Endodermal cell (in vitro differentiated cells): Measurements from ENCODE around the gene PNMA1. TPM values are rescaled to one million over a fixed set of nuclear protein-coding genes. Genes with fewer than 3 reads are reported as not detected.

Source experiments
- DNase-seq: peaks from one replicate; pipeline ENCODE4 v3.0.0-alpha.2; 2017
- H3K27ac ChIP-seq: 2 replicates; pipeline ENCODE4 v1.5.1; 2013; ENCODE audit warnings: mild to moderate bottlenecking, low read depth, low read length, moderate library complexity
- H3K27me3 ChIP-seq: 2 replicates; pipeline ENCODE4 v1.6.1; 2013; ENCODE audit warnings: mild to moderate bottlenecking, low read length, moderate library complexity; ENCODE audit not compliant: insufficient read depth, control insufficient read depth, poor library complexity, severe bottlenecking
- H3K36me3 ChIP-seq: 2 replicates; pipeline ENCODE4 v1.7.0; 2013; ENCODE audit warnings: mild to moderate bottlenecking, low read length, moderate library complexity; ENCODE audit not compliant: control insufficient read depth, insufficient read depth
- H3K4me1 ChIP-seq: one replicate; pipeline ENCODE4 v1.7.0; 2013; ENCODE audit warnings: low read length; ENCODE audit not compliant: control insufficient read depth, insufficient read depth
- H3K4me3 ChIP-seq: 2 replicates; pipeline ENCODE4 v1.5.1; 2013; ENCODE audit warnings: mild to moderate bottlenecking, low read length, moderate library complexity
- H3K9ac ChIP-seq: 2 replicates; pipeline ENCODE4 v1.6.1; 2013; ENCODE audit warnings: mild to moderate bottlenecking, low read length, moderate library complexity; ENCODE audit not compliant: poor library complexity, severe bottlenecking; ENCODE audit errors: extremely low read depth
- H3K9me3 ChIP-seq: 2 replicates; pipeline ENCODE4 v1.6.1; 2013; ENCODE audit warnings: mild to moderate bottlenecking, low read length, moderate library complexity; ENCODE audit not compliant: control insufficient read depth
- H3K27ac Mint-ChIP-seq: 2 replicates; pipeline ENCODE4 v1.8.0; 2020; ENCODE audit warnings: mixed read lengths
- H3K27me3 Mint-ChIP-seq: 2 replicates; pipeline ENCODE4 v1.8.0; 2021; ENCODE audit warnings: mild to moderate bottlenecking, mixed read lengths; ENCODE audit not compliant: insufficient read depth
- H3K36me3 Mint-ChIP-seq: 2 replicates; pipeline ENCODE4 v1.8.0; 2020; ENCODE audit warnings: low read depth, mixed read lengths
- H3K4me1 Mint-ChIP-seq: 2 replicates; pipeline ENCODE4 v1.8.0; 2020; ENCODE audit warnings: mixed read lengths
- H3K4me3 Mint-ChIP-seq: 2 replicates; pipeline ENCODE4 v1.8.0; 2020; ENCODE audit warnings: mild to moderate bottlenecking, moderate library complexity, mixed read lengths
- H3K9me3 Mint-ChIP-seq: 2 replicates; pipeline ENCODE4 v1.8.0; 2020; ENCODE audit warnings: mild to moderate bottlenecking, mixed read lengths
- CTCF ChIP-seq: fragments of 200-600 bp; sonication (generic); conservative IDR thresholded peaks from 2 replicates; pipeline ENCODE4 v1.5.0; 2021; ENCODE audit warnings: antibody characterized with exemption, mild to moderate bottlenecking
- WGBS, 2 experiments: methylation state at CpG; one replicate each; pipeline versions ENCODE4 v1.1.5 to v1.1.7; 2013; ENCODE audit warnings: missing lambda C conversion rate in 2 of 2, mixed read lengths in 1 of 2; ENCODE audit not compliant: insufficient coverage in 1 of 2, insufficient read length in 1 of 2; 5-methylcytosine and 5-hydroxymethylcytosine counted together
- total RNA-seq, 2 donors: library from RNA; stranded (reverse); fragmentation: NEBNext Ultra II Directional in 1 of 2; extraction: Animal tissue kit (Norgen Biotek cat#: 25700) in 1 of 2; gene quantifications; 2 replicates in 1 of 2; 3 replicates in 1 of 2; pipeline ENCODE4 v1.2.1, GENCODE V29; 2021

Gene PNMA1
- total RNA-seq, 2 donors from 2014 or later, result 66.9 to 70.4 TPM

GRCh38 chr14:73665130-73665529 lies 49.1 kb downstream of the PNMA1 start:
- peaks cover 21% of the 10 kb centered on the region for H3K36me3 Mint-ChIP-seq

GRCh38 chr14:73663548-73664212 lies 50.5 kb downstream of the PNMA1 start:
- TF ChIP-seq CTCF, result no peak
- Mint-ChIP-seq H3K36me3 (peaks cover 21% of the 10 kb centered on the region), H3K27ac (peak overlapping the region; percentile 20), H3K4me1 (peaks cover 11% of the 10 kb centered on the region), H3K9me3 (peaks cover 5% of the 10 kb centered on the region), H3K27me3 (no peaks in the 10 kb centered on the region), H3K4me3 (no peak overlapping the region)
- Histone ChIP-seq H3K27ac (peak overlapping the region; percentile 25), H3K4me3 (peak overlapping the region; percentile 14), H3K4me1 (no peaks in the 10 kb centered on the region), H3K9ac (no peak overlapping the region), H3K9me3 (peaks cover 14% of the 10 kb centered on the region), H3K36me3 (peaks cover 42% of the 10 kb centered on the region), H3K27me3 (no peaks in the 10 kb centered on the region)
- DNase-seq, result no peak

More at GRCh38 chr14:73665130-73665529, 49.1 kb downstream of the PNMA1 start:
- H3K36me3 ChIP-seq, result peaks cover 36% of the 10 kb centered on the region
- no peak for DNase-seq
- TF ChIP-seq CTCF, result no peak
- no peaks in the 10 kb centered on the region for H3K4me1 ChIP-seq
- no peak overlapping the region for H3K27ac ChIP-seq
- H3K9me3 ChIP-seq, result peaks cover 14% of the 10 kb centered on the region
- Mint-ChIP-seq H3K4me3 (no peak overlapping the region), H3K27me3 (no peaks in the 10 kb centered on the region), H3K9me3 (peaks cover 5% of the 10 kb centered on the region), H3K4me1 (peaks cover 11% of the 10 kb centered on the region), H3K27ac (no peak overlapping the region)
- H3K27me3 ChIP-seq, result no peaks in the 10 kb centered on the region
- WGBS, 2 experiments, result 71 to 100% methylated on average over 1 of the region's 2 CpGs
- no peak overlapping the region for H3K9ac ChIP-seq
- H3K4me3 ChIP-seq, result no peak overlapping the region

- 100% methylated on average over 1 of the region's 1 CpG; no CpG with 5 or more reads in 1 of the 2 experiments for WGBS, 2 experiments
- H3K9me3 ChIP-seq, result peaks cover 14% of the 10 kb centered on the region
- peaks cover 11% of the 10 kb centered on the region for H3K4me1 Mint-ChIP-seq
- peak overlapping the region; percentile 90 for H3K27ac Mint-ChIP-seq
- no peak overlapping the region for H3K27ac ChIP-seq
- no peaks in the 10 kb centered on the region for H3K4me1 ChIP-seq
- peaks cover 5% of the 10 kb centered on the region for H3K9me3 Mint-ChIP-seq
- peak overlapping the region; percentile 27 for H3K4me3 ChIP-seq
- H3K9ac ChIP-seq, result no peak overlapping the region
- peak; percentile 75 for DNase-seq
- peaks cover 42% of the 10 kb centered on the region for H3K36me3 ChIP-seq
- peaks cover 28% of the 10 kb centered on the region for H3K36me3 Mint-ChIP-seq
- H3K4me3 Mint-ChIP-seq, result no peak overlapping the region
- no peaks in the 10 kb centered on the region for H3K27me3 Mint-ChIP-seq
- H3K27me3 ChIP-seq, result no peaks in the 10 kb centered on the region
- peak; percentile 63 for TF ChIP-seq CTCF
Measured at GRCh38 chr14:73662487-73662943, 51.7 kb downstream of the PNMA1 start.
